Fibroblast of skin of left biceps (primary cell): ENCODE results near the gene KCNK5.

Experiments used
- DNase-seq, 2 experiments: peaks; one replicate each; pipeline ENCODE4 v3.0.0-alpha.2; 2013; ENCODE audit warnings: low read depth in 2 of 2

KCNK5 gene

GRCh38 chr6:39215640-39216158, 13.6 kb downstream of the KCNK5 start:
- DNase-seq: no peak

GRCh38 chr6:39214846-39215639, 14.2 kb downstream of the KCNK5 start:
- DNase-seq: no peak

- DNase-seq: no peak
These were observed 15.0 kb downstream of the KCNK5 start for GRCh38 chr6:39214120-39214813.

- no peak for DNase-seq
These were observed 15.9 kb downstream of the KCNK5 start for GRCh38 chr6:39213195-39213920.

GRCh38 chr6:39211183-39211582, 18.1 kb downstream of the KCNK5 start:
- DNase-seq: no peak

- DNase-seq: no peak
These were observed 18.8 kb downstream of the KCNK5 start for GRCh38 chr6:39210450-39210849.

- DNase-seq: no peak
These were observed 19.4 kb downstream of the KCNK5 start for GRCh38 chr6:39209911-39210310.

GRCh38 chr6:39209360-39209811, 19.9 kb downstream of the KCNK5 start:
- no peak for DNase-seq

- no peak for DNase-seq
These were observed 21.0 kb downstream of the KCNK5 start for GRCh38 chr6:39208223-39208739.

- DNase-seq: no peak
These were observed 21.7 kb downstream of the KCNK5 start for GRCh38 chr6:39207416-39208222.

- no peak for DNase-seq
These were observed 23.0 kb downstream of the KCNK5 start for GRCh38 chr6:39206250-39206721.

GRCh38 chr6:39204646-39205244, 24.5 kb downstream of the KCNK5 start:
- no peak for DNase-seq

GRCh38 chr6:39204160-39204495, 25.1 kb downstream of the KCNK5 start:
- DNase-seq: no peak

- DNase-seq: no peak
These were observed 25.7 kb downstream of the KCNK5 start for GRCh38 chr6:39203436-39204159.

GRCh38 chr6:39202166-39202565, 27.1 kb downstream of the KCNK5 start:
- DNase-seq: no peak

- DNase-seq: no peak
These were observed 28.7 kb downstream of the KCNK5 start for GRCh38 chr6:39200498-39201020.

- no peak for DNase-seq
These were observed 29.3 kb downstream of the KCNK5 start for GRCh38 chr6:39199976-39200375.

GRCh38 chr6:39199231-39199940, 29.9 kb downstream of the KCNK5 start:
- DNase-seq: no peak

GRCh38 chr6:39198528-39198927, 30.7 kb downstream of the KCNK5 start:
- no peak for DNase-seq
